Hepatocyte (in vitro differentiated cells): ENCODE results near the gene SALL1.

ENCODE experiments used
- EZH2 ChIP-seq: fragments of 200-600 bp; sonication (generic); IDR thresholded peaks from 2 replicates; pipeline ENCODE4 v1.6.1; 2016; ENCODE audit warnings: antibody characterized with exemption, mild to moderate bottlenecking, borderline replicate concordance
- EZH2phosphoT487 ChIP-seq: fragments of 200-600 bp; sonication (generic); IDR thresholded peaks from one replicate; pipeline ENCODE4 v1.6.1; 2018; ENCODE audit warnings: antibody characterized with exemption, mild to moderate bottlenecking, low read depth, moderate library complexity; ENCODE audit not compliant: unreplicated experiment, severe bottlenecking
- TF ChIP-seq, protein P1 (sequence below): fragments of 200-600 bp; sonication (generic); IDR thresholded peaks from 2 replicates; pipeline ENCODE4 v1.5.1; 2016; ENCODE audit warnings: antibody characterized with exemption, mild to moderate bottlenecking; ENCODE audit not compliant: poor library complexity

GRCh38 chr16:51110700-51111157 is 40.3 kb downstream of the SALL1 start:
- TF ChIP-seq, protein P1, sequence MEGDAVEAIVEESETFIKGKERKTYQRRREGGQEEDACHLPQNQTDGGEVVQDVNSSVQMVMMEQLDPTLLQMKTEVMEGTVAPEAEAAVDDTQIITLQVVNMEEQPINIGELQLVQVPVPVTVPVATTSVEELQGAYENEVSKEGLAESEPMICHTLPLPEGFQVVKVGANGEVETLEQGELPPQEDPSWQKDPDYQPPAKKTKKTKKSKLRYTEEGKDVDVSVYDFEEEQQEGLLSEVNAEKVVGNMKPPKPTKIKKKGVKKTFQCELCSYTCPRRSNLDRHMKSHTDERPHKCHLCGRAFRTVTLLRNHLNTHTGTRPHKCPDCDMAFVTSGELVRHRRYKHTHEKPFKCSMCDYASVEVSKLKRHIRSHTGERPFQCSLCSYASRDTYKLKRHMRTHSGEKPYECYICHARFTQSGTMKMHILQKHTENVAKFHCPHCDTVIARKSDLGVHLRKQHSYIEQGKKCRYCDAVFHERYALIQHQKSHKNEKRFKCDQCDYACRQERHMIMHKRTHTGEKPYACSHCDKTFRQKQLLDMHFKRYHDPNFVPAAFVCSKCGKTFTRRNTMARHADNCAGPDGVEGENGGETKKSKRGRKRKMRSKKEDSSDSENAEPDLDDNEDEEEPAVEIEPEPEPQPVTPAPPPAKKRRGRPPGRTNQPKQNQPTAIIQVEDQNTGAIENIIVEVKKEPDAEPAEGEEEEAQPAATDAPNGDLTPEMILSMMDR = no peak
- no peak for TF ChIP-seq EZH2phosphoT487
- TF ChIP-seq EZH2 = no peak
